GM18909 (cell line): ENCODE results near the gene ZBTB48.
A peak's percentile ranks its signal among the peaks of the same experiment; 100 is the strongest.
"Not testable (repeated sequence)": the region's sequence is repeated elsewhere in the genome, so short reads cannot be mapped to it uniquely, and the experiment has no call there.

ENCODE experiments used
- ATAC-seq: cut with Tn5 transposase; IDR thresholded peaks from one replicate; pipeline ENCODE4 v1.9.1; 2021; ENCODE audit warnings: mild to moderate bottlenecking; ENCODE audit not compliant: unreplicated experiment, poor library complexity

ZBTB48 gene

GRCh38 chr1:6579374-6580118 lies at the start of gene ZBTB48:
TSS of gene ZBTB48 (plus strand) at chr1:6579994. CDS start at chr1:6580610, 616 bp downstream.
- ATAC-seq = peak; percentile 94

GRCh38 chr1:6530504-6531160 lies 49.2 kb upstream of the ZBTB48 start:
- ATAC-seq = no peak

GRCh38 chr1:6531996-6532395 lies 47.8 kb upstream of the ZBTB48 start:
- ATAC-seq = no peak

DNA sequence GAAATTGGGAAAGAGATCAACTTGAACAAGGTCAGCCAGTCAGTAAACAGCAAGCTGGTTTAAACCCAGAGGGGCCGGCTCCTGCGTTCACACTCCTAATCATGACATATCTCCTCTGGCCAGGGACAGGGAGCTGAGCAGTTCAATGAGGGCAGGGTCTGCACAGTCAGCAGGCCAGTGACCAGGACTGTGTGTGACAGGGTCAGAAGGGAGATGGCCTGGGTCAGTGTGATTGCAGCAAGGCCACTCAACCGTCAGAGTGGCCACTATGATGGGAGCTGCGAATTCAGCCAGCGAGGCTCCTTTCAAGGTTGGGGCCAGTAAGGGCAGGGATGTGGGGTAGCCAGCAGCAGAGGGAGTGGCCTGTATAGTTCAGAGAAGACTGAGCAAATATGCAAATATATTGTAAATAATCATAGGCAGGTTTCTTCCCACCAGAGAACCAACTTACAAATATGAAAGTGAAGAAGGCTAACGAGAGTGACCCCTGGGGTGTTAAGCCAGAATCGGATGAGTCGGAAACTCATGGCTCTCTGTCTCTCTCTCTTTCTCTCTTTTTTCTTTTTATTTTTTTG lies 45.5 kb upstream of the ZBTB48 start:
- no peak for ATAC-seq

- ATAC-seq = no peak
These were observed 44.6 kb upstream of the ZBTB48 start for GRCh38 chr1:6535214-6535613.

DNA sequence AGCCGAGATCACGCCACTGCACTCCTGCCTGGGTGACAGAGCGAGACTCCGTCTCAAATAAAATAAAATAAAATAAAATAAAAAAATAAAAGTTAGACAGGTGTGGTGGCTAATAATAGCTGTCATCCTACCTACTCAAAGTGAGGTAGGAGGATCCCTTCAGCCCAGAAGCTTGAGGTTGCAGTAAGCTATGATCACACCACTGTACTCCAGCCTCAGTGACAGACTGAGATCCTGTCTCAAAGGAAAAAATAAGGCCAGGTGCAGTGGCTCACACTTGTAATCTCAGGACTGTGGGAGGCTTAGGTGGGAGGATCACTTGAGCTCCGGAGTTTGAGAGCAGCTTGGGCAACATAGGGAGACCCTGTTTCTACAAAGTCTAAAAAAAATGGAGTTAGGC lies 43.5 kb upstream of the ZBTB48 start:
- ATAC-seq = no peak

DNA sequence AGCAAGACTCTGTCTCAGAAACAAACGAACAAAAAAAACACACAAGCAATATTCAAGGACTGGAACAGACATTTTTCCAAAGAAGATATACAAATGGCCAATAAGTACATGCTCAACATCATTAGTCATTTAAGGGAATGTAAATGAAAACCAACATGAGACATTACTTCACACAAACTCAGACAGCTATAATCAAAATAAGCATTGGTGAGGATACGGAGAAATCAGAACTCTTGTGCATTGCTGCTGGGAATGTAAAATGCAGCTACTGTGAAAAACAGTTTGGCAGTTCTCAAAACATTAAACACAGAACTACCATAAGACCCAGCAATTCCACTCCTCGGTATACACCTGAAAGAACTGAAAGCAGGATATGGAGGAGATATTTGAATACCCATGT lies 40.8 kb upstream of the ZBTB48 start:
- no peak for ATAC-seq

DNA sequence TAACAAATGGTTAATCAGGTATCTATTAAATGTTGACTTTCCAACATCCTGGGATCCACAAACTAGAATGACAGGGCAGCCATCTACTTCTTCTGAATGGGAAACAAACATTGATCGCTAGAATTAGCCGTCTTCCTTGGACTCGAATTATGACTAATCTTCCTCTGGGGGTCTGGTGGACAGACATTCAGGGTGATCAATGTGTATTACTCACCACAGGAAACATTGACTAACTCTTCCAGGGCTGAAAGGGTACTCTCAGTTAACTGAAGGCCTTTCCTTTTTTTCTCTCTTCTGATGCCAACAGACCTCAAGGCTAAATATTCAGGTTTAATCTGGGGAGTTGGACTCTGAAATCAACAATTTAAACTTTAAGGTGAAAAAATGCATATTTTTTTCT lies 35.0 kb upstream of the ZBTB48 start:
- ATAC-seq = no peak

GRCh38 chr1:6545276-6546112 lies 34.3 kb upstream of the ZBTB48 start:
- no peak for ATAC-seq

DNA sequence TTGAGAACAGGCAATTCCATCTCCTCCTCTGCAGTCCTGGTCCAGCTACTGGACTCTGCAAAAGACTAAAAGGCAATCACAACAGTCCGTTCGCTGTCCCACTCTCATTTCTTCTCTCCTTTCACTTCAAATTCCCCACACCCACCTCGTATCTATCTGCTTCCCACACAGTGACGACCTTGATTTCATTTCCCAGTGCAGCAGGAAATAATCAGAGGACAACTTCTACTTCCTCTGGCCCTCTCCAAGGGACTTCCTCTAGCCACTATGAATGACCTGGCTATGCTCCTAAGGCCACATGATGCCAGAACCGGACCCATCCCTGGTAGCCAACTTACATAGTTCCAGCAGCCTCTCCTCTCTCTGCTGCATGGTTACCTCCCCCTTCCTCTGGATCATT lies 33.5 kb upstream of the ZBTB48 start:
- ATAC-seq = no peak

DNA sequence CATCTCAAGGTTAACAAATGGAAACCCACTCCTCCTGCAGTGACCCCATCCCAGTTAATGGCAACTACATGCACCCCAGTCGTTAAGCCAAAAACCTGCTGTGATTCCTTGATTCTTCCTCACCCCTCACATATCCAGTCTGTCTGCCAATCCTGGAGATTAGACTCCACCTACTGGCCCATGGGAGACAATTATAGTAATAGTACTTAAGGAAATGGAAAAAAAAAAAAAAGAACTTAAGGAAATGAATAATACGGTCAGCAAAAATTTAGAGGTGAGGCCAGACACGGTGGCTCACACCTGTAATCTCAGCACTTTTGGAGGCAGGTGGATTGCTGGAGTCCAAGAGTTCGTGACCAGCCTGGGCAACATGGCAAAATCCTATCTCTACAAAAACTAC lies 32.5 kb upstream of the ZBTB48 start:
- ATAC-seq = no peak

DNA sequence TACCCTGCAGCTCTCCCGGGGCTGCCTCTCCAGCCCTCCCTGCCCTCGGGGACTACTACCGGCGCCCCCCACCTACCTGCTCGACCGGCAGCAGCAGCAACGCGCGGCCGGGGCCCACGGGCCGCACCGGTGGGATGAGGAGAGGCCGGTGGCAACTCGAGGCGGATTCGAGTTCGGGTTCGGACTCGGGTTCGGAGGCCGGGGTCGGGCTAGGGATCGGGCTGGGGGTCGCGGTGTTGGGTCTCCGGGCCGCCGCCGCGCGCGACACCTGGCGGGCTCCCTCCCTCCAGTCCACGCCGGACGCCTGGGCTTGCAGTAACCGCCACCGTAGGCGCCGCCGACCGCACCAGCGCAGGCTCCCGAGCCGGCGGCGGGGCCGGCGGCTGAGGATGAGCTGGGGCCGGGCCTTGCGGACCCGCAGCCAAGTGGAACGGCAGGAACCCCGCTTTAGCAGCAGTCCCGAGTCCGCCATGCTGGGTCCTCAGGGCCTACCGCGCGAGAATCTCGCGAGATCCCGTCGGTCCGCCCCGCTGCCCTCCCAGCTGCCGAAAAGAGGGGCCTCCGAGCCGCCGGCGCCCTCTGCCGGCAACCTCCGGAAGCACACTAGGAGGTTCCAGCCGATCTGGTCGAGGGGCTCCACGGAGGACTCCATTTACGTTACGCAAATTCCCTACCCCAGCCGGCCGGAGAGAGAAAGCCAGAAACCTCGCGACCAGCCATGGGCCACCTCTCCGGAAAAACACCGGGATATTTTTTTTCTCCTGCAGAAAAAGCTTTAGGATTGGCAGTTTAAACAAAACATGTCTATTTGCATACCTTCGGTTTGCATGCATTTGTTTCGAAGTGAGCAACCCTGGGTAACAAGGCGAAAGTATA lies 25.5 kb upstream of the ZBTB48 start, which contains the start of gene NOL9:
Gene NOL9 (minus strand): TSS at position 483 of the 876 bp plus-strand sequence. CDS start 11 bp downstream, at position 472.
- peak; percentile 90 for ATAC-seq

- no peak for ATAC-seq
These were observed 24.7 kb upstream of the ZBTB48 start, which contains the start of gene TAS1R1 for GRCh38 chr1:6554907-6555778. TSS of gene TAS1R1 (plus strand) at chr1:6555307. CDS start at chr1:6555374, 67 bp downstream.

GRCh38 chr1:6557597-6557996 lies 22.2 kb upstream of the ZBTB48 start:
- ATAC-seq = no peak

GRCh38 chr1:6559161-6559560 lies 20.6 kb upstream of the ZBTB48 start:
- ATAC-seq = not testable (repeated sequence)

- no peak for ATAC-seq
These were observed 19.5 kb upstream of the ZBTB48 start for GRCh38 chr1:6560267-6560666.

DNA sequence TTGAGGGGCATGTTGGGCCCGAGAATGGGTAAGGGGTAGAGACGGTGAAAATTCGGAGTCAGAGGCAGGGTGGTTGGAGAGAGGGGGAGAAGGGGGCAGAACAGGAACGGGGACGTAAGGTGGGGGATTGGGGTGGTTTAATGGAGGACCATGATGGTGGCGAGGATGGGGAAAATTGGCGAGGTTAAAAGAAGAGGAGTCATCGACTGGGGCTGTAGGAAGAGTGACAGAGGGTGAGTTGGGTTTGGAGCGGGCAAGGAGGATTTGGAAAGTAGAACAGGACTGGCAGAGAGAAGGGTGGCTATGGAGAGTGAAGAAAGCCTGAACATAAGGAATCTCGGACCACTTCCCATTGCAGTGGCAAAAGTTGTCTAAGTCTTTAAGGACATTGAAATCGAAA lies 10.8 kb upstream of the ZBTB48 start:
- no peak for ATAC-seq

DNA sequence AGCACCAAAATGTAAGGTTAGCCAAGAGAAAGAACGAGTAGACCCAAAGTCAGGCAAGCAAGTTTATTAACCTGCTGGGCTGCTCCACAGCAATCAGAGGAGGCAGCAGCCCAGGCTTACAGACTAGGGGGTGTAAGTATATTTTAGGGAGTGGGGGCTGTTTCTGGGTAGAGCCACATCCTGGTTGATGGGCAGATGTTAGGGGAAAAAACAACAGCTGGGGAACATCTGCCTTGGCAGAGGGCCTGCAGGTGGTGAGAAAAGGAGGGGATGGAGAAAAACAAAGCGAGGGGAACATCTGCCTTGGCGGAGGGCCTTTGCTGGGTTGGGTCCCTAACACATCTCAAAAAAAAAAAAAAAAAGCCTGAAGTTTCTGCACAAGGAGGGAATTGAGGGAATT lies 9.7 kb upstream of the ZBTB48 start:
- ATAC-seq = no peak

DNA sequence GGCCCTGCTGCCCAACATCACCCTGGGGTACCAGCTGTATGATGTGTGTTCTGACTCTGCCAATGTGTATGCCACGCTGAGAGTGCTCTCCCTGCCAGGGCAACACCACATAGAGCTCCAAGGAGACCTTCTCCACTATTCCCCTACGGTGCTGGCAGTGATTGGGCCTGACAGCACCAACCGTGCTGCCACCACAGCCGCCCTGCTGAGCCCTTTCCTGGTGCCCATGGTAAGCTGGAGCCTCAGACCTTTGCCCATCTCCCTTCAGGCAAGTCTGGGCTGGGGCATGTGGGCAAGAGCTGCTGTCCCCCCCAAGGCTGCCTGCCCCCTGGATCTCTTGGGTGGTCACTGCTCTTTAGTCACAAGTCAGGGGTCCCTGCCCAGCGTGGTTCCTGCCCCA lies 8.8 kb upstream of the ZBTB48 start:
- no peak for ATAC-seq
